MM.1S (cell line): ENCODE data around the gene DMXL2.

ENCODE experiments used
- DNase-seq: peaks from one replicate; pipeline ENCODE4 v3.0.0-alpha.2; 2015
- H2AFZ ChIP-seq: fragments of 300-600 bp; sonication (generic); 2 replicates; pipeline ENCODE4 v1.6.0; 2016; ENCODE audit warnings: antibody characterized with exemption, low read length
- H3F3A ChIP-seq: fragments of 300-600 bp; sonication (generic); 2 replicates; pipeline ENCODE4 v1.6.1; 2016; ENCODE audit warnings: mild to moderate bottlenecking, antibody characterized with exemption, low read length, moderate library complexity, mixed read lengths; ENCODE audit not compliant: insufficient read depth
- H3K27ac ChIP-seq: fragments of 300-600 bp; sonication (generic); 2 replicates; pipeline ENCODE4 v1.5.1; 2016; ENCODE audit warnings: mild to moderate bottlenecking, low read length
- H3K27me3 ChIP-seq: fragments of 300-600 bp; sonication (generic); replicated peaks from 2 replicates; pipeline ENCODE4 v1.6.0; 2016; ENCODE audit warnings: low read length; ENCODE audit not compliant: insufficient read depth
- H3K36me3 ChIP-seq: fragments of 300-600 bp; sonication (generic); replicated peaks from 2 replicates; pipeline ENCODE4 v1.6.1; 2016; ENCODE audit warnings: mild to moderate bottlenecking, low read length, mixed read lengths; ENCODE audit not compliant: insufficient read depth
- H3K4me1 ChIP-seq: fragments of 300-600 bp; sonication (generic); 2 replicates; pipeline ENCODE4 v1.6.1; 2016; ENCODE audit warnings: low read length, mixed read lengths
- H3K4me2 ChIP-seq: fragments of 300-600 bp; sonication (generic); 2 replicates; pipeline ENCODE4 v1.6.0; 2016; ENCODE audit warnings: low read depth, low read length
- H3K4me3 ChIP-seq: fragments of 300-600 bp; sonication (generic); 2 replicates; pipeline ENCODE4 v1.5.1; 2016; ENCODE audit warnings: low read length, mixed read lengths
- H3K79me2 ChIP-seq: fragments of 300-600 bp; sonication (generic); 2 replicates; pipeline ENCODE4 v1.6.1; 2016; ENCODE audit warnings: mixed run types, low read length, mixed read lengths
- H3K9ac ChIP-seq: fragments of 300-600 bp; sonication (generic); 2 replicates; pipeline ENCODE4 v1.6.1; 2016; ENCODE audit warnings: low read length, mixed read lengths
- H3K9me2 ChIP-seq: fragments of 300-600 bp; sonication (generic); replicated peaks from 2 replicates; pipeline ENCODE4 v1.6.1; 2016; ENCODE audit warnings: mild to moderate bottlenecking, low read length, mixed read lengths; ENCODE audit not compliant: insufficient read depth
- H3K9me3 ChIP-seq: fragments of 300-600 bp; sonication (generic); replicated peaks from 2 replicates; pipeline ENCODE4 v1.6.1; 2016; ENCODE audit warnings: mild to moderate bottlenecking, low read length, mixed read lengths; ENCODE audit not compliant: insufficient read depth
- H4K20me1 ChIP-seq: fragments of 300-600 bp; sonication (generic); 2 replicates; pipeline ENCODE4 v1.6.1; 2016; ENCODE audit warnings: mild to moderate bottlenecking, low read length, moderate library complexity, mixed read lengths; ENCODE audit not compliant: insufficient read depth
- CTCF ChIP-seq: fragments of 300-600 bp; sonication (generic); IDR thresholded peaks from 2 replicates; pipeline ENCODE4 v1.5.1; 2016; ENCODE audit warnings: antibody characterized with exemption, low read length, mixed read lengths
- EZH2 ChIP-seq: fragments of 300-600 bp; sonication (generic); optimal IDR thresholded peaks from 2 replicates; pipeline ENCODE3; 2017; ENCODE audit warnings: low read depth, mild to moderate bottlenecking, antibody characterized with exemption, low read length, mixed read lengths
- EZH2phosphoT487 ChIP-seq: fragments of 300-600 bp; sonication (generic); IDR thresholded peaks from 2 replicates; pipeline ENCODE4 v1.6.1; 2018; ENCODE audit warnings: antibody characterized with exemption, low read length

DMXL2 gene

GRCh38 chr15:51558876-51559275 is 63.7 kb downstream of the DMXL2 start:
- H3K4me2 ChIP-seq, result no peak overlapping the region
- no peak overlapping the region for H3K4me3 ChIP-seq
- no peaks in the 10 kb centered on the region for H4K20me1 ChIP-seq
- H2AFZ ChIP-seq, result no peak overlapping the region
- no peaks in the 10 kb centered on the region for H3K9me3 ChIP-seq
- H3K27ac ChIP-seq, result no peak overlapping the region
- H3K9me2 ChIP-seq, result no peaks in the 10 kb centered on the region
- H3F3A ChIP-seq, result no peaks in the 10 kb centered on the region
- no peaks in the 10 kb centered on the region for H3K4me1 ChIP-seq
- no peaks in the 10 kb centered on the region for H3K36me3 ChIP-seq
- H3K27me3 ChIP-seq, result no peaks in the 10 kb centered on the region
- no peaks in the 10 kb centered on the region for H3K79me2 ChIP-seq
- TF ChIP-seq CTCF, result no peak
- no peak for TF ChIP-seq EZH2phosphoT487
- no peak for TF ChIP-seq EZH2
- H3K9ac ChIP-seq, result no peak overlapping the region
- no peak for DNase-seq

GRCh38 chr15:51558411-51558810 is 64.2 kb downstream of the DMXL2 start:
- no peaks in the 10 kb centered on the region for H4K20me1 ChIP-seq
- TF ChIP-seq CTCF (no peak), EZH2phosphoT487 (no peak), EZH2 (no peak)
- DNase-seq, result no peak

GRCh38 chr15:51550841-51551240 is 71.7 kb downstream of the DMXL2 start:
- Histone ChIP-seq H4K20me1 (no peaks in the 10 kb centered on the region), H3K27ac (no peak overlapping the region), H3K27me3 (no peaks in the 10 kb centered on the region), H3F3A (no peaks in the 10 kb centered on the region), H3K4me3 (no peak overlapping the region), H3K36me3 (no peaks in the 10 kb centered on the region), H3K4me2 (no peak overlapping the region), H3K9me2 (no peaks in the 10 kb centered on the region), H3K79me2 (no peaks in the 10 kb centered on the region), H2AFZ (no peak overlapping the region), H3K9me3 (no peaks in the 10 kb centered on the region), H3K9ac (no peak overlapping the region), H3K4me1 (no peaks in the 10 kb centered on the region)
- TF ChIP-seq CTCF, result no peak
- no peak for TF ChIP-seq EZH2phosphoT487
- no peak for TF ChIP-seq EZH2
- DNase-seq, result no peak

More at GRCh38 chr15:51558411-51558810, 64.2 kb downstream of the DMXL2 start:
- no peaks in the 10 kb centered on the region for H3K4me1 ChIP-seq
- H3K4me2 ChIP-seq, result no peak overlapping the region
- H3K27me3 ChIP-seq, result no peaks in the 10 kb centered on the region
- H3K9ac ChIP-seq, result no peak overlapping the region
- H3K27ac ChIP-seq, result no peak overlapping the region
- H3K79me2 ChIP-seq, result no peaks in the 10 kb centered on the region
- no peak overlapping the region for H2AFZ ChIP-seq
- no peaks in the 10 kb centered on the region for H3K9me3 ChIP-seq
- H3K36me3 ChIP-seq, result no peaks in the 10 kb centered on the region
- H3F3A ChIP-seq, result no peaks in the 10 kb centered on the region
- no peaks in the 10 kb centered on the region for H3K9me2 ChIP-seq
- H3K4me3 ChIP-seq, result no peak overlapping the region

DNA sequence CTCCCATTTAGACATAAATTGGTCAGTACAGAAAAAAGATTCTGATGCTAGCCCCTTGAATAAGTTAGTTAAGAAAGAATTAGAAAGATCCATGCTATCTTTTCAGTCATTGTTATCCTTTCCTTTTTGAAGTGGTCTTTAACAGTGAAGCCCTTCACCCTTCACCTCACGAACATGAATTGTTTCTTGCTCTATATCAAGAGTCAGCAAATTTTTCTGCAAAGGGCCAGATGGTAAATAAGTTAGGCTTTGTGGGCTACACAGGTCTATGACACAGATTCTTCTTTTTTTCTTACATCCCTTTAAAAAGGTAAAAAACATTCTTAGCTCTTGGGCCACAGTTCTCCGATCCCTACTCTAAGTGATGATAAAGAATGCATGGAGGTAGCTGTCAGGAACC is 74.9 kb downstream of the DMXL2 start:
- Histone ChIP-seq H3K36me3 (no peaks in the 10 kb centered on the region), H2AFZ (no peak overlapping the region), H4K20me1 (no peaks in the 10 kb centered on the region), H3K4me1 (no peaks in the 10 kb centered on the region), H3K9ac (no peak overlapping the region), H3K27me3 (no peaks in the 10 kb centered on the region), H3K79me2 (no peaks in the 10 kb centered on the region), H3K9me3 (no peaks in the 10 kb centered on the region), H3K9me2 (no peaks in the 10 kb centered on the region), H3K4me3 (no peak overlapping the region), H3K27ac (no peak overlapping the region), H3K4me2 (no peak overlapping the region), H3F3A (no peaks in the 10 kb centered on the region)
- no peak for TF ChIP-seq CTCF
- no peak for TF ChIP-seq EZH2
- no peak for TF ChIP-seq EZH2phosphoT487
- no peak for DNase-seq
